ENCODE measurements around the gene OTOA.
"Not testable (repeated sequence)": the region's sequence is repeated elsewhere in the genome, so short reads cannot be mapped to it uniquely, and the experiment has no call there.

The OTOA gene

DNA sequence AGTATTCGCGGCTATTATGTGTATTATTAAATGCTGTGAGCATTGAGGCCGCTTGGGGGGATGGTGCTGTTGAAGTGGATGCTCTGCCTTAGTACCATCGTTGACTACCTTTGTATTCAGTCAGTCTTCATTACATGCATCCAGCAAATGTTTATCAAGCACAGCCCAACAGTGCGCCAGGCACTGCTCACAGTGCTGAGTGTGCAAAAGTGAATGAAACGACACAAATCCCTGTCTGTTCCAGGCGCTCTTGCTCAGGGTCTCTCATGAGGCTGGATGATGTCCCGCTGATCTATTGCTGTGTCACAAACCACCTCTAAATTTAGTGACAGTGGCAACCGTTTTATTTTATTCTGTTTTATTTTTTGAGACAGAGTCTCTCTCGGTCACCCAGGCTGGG lies 53.8 kb downstream of the OTOA start:
- DNase-seq (ENCODE audit: low spot score) (no peak), FAIRE-seq (no peak)

DNA sequence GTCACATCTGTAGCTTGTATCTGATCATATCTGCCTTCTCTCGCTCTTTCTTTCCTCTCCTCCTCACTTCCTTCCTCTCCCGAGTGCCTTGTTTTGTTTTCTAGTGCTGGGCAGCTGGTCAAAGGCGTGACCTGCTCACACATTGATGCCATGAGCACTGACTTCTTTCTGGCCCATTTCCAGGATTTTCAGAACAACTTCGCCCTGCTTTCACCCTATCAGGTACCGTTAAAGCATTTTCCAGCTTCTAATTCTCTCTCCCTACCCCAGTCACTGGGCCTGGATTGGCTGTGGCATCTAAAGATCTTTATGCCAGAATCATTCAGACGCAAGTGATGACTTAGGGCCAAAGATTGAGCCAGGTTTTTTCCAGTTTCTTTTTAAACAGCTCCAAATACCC lies 55.5 kb downstream of the OTOA start:
- FAIRE-seq (no peak), DNase-seq (ENCODE audit: low spot score) (no peak)

GRCh38 chr16:21720533-21720932 lies 56.8 kb downstream of the OTOA start:
- DNase-seq (ENCODE audit: low spot score) (no peak), FAIRE-seq (no peak)

- DNase-seq (ENCODE audit: low spot score), result no peak
- no peak for FAIRE-seq
Measured at GRCh38 chr16:21722771-21723455, 59.1 kb downstream of the OTOA start.

DNA sequence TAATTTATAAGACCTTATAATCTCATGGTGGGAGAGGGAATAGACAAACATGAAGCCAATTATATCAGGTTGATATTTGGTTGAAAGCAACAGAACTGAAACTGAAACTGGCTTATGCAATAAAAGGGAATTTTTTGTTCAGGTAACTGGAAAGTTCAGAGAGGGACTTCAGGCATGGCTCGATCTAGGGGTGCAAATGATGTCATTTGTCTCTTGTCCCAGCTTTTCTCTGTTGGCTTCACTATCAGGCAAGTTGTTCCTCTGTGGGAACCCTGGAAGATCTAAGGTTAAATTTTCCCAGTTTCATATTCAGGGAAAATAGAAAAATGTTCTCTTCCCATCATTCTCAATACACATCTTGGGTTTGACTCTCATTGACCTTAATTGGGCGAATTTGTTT lies 59.8 kb downstream of the OTOA start:
- DNase-seq (ENCODE audit: low spot score) (no peak), FAIRE-seq (no peak)

GRCh38 chr16:21727344-21727743 lies 63.6 kb downstream of the OTOA start:
- DNase-seq (ENCODE audit: low spot score) (no peak), FAIRE-seq (no peak)

GRCh38 chr16:21731233-21731632 lies 67.5 kb downstream of the OTOA start:
- not testable (repeated sequence) for FAIRE-seq; DNase-seq (ENCODE audit: low spot score)

- DNase-seq (ENCODE audit: low spot score); FAIRE-seq: not testable (repeated sequence)
Measured at GRCh38 chr16:21740637-21741036, 76.9 kb downstream of the OTOA start.

DNA sequence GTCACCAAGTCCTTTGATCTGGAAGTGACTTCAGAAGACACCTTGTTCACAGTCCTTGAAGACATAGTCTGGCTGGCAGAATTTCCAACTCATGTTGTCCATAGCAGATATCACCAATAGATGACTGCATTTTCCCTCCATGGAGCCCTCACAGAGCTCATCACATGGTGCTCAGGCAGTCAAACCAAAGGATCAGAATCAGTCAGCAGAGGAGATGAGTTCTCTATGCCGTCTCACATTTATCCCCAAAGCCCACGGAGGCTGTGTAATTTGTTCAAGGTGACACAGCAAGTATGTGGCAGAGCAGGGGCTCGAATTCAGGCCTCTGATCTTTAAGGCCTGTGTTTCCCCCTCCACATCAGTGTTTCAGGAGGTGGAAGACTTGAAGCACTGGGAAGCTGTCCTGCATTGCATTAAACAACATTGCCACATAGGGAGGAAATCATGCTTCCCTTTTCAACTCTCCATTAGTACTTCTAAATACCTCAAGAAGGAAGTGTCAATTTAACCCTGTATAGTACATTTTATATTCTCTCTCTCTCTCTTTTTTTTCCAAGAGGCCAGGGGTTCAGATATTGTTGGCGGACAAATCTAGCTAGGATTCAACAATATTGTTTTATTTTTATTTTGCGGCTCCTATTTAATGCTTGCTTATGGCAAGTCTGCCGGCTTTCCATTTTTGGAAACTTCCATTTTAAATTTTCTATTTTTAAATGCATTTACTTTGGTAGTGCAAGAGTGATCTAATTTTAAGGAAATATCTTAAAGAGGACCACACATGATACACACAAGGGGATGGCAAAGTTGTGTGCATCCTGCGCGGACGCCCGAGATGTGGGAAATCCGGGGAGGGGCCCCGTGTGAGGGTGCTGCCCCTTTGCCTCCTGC lies 92.7 kb downstream of the OTOA start:
- not testable (repeated sequence) for DNase-seq (ENCODE audit: low spot score); FAIRE-seq

DNA sequence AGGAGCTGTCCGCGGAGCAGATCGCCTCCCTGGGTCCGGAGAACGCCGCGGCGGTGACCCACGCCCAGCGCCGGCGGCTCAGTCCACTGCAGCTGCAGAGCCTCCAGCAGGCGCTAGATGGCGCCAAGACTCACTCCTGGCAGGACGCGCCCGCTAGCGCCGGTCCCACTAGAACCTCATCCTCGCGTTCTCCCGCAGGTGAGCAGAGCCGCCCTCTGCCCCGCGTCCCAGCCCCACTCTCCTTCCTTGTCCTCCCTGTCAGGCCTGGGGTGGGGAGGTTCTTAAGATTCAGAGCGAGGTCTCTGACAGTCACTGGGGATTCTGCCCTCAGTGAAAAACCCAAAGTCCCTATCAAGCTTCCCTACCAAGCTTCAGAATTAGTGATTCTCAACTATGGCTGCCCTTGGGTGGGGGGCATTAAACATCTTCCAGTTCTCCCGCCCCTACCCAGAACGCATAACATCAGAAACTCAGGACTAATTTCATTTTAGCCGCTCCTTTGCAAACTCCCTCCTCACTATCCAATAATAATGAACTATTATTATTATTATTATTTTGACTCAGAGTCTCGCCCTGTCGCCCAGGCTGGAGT lies 93.4 kb downstream of the OTOA start:
- DNase-seq (ENCODE audit: low spot score); FAIRE-seq: not testable (repeated sequence)

- DNase-seq (ENCODE audit: low spot score); FAIRE-seq: not testable (repeated sequence)
Measured at GRCh38 chr16:21768280-21768679, 104.5 kb downstream of the OTOA start.

DNA sequence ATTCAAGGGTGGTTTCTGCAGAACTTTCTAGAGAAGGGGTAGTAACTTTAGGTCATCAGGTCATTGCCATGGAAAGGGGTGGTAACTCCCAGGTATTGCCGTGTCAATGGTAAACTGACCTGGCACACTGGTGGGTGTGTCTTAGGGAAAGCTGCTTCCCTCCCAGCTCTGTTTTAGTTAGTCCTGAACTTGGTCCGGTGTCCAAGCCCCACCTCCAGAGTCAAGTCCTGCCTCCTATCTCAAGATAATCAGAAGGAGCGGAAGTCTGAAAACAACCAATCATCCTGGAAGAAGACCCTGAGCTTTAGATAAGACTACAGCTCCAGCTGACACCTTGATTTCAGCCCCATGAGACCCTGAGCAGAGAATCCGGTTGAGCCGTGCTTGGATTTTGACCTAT lies 105.0 kb downstream of the OTOA start:
- DNase-seq (ENCODE audit: low spot score); FAIRE-seq: not testable (repeated sequence)

GRCh38 chr16:21769284-21769683 lies 105.5 kb downstream of the OTOA start:
- FAIRE-seq, result peak; percentile 83
- peak; percentile 79 for DNase-seq (ENCODE audit: low spot score)

- not testable (repeated sequence) for DNase-seq (ENCODE audit: low spot score); FAIRE-seq
Measured at GRCh38 chr16:21770584-21770983, 106.8 kb downstream of the OTOA start.

- FAIRE-seq; DNase-seq (ENCODE audit: low spot score): not testable (repeated sequence)
Measured at GRCh38 chr16:21772547-21773206, 108.9 kb downstream of the OTOA start.

GRCh38 chr16:21773207-21773553 lies 109.4 kb downstream of the OTOA start:
- DNase-seq (ENCODE audit: low spot score); FAIRE-seq: not testable (repeated sequence)

DNA sequence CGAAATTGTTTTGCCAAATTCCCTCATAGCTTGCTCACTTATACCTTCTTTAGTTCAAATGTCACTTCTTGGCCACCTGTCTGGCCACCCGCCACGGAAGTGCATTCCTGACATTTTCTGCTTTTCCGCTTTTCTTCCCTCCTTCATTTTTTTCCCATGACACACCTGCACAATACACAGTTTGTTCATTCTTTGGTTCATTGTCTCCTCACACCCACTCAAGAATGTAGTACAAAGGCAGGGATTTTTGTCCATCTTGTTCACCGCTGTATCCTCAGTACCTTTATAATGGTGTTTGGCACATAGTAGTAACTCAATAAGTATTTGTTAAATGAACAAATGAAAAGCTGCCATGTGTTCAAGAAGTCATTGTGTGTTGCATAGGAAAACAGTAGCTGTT lies 116.8 kb downstream of the OTOA start:
- FAIRE-seq; DNase-seq (ENCODE audit: low spot score): not testable (repeated sequence)

DNA sequence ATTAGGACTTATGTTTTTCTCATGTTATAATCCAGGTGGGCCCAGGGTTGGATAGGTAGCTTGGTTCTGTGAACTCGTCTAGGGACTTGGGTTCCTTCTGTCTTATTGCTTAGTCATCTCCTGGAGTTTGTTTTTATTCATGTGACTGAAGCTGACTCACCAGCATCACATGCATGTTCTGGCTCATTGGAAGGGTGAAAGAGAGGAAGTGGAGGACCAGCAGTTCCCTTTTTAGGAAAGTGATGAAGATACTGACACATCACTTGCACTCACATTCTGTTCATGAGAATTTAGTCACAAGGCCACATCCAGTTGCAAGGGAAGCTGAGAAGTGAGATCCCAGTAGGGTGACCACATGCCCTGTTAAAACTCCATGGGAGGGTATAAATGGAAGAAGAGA lies 126.7 kb downstream of the OTOA start:
- peak; percentile 57 for FAIRE-seq
- DNase-seq (ENCODE audit: low spot score), result not testable (repeated sequence)

- not testable (repeated sequence) for DNase-seq (ENCODE audit: low spot score); FAIRE-seq
Measured at GRCh38 chr16:21793310-21793709, 129.5 kb downstream of the OTOA start.

GRCh38 chr16:21798601-21799000 lies 134.8 kb downstream of the OTOA start:
- not testable (repeated sequence) for FAIRE-seq; DNase-seq (ENCODE audit: low spot score)
